IPS-15b (cell line): ENCODE measurements around the gene MAPK8IP3.

Experiments
- H3K27me3 ChIP-seq: one replicate; pipeline ENCODE4 v1.6.1; 2013; ENCODE audit warnings: low read length; ENCODE audit not compliant: control insufficient read depth, insufficient read depth
- H3K36me3 ChIP-seq: one replicate; pipeline ENCODE4 v1.6.1; 2013; ENCODE audit warnings: low read length; ENCODE audit not compliant: control insufficient read depth, insufficient read depth
- H3K4me1 ChIP-seq: one replicate; pipeline ENCODE4 v1.6.1; 2013; ENCODE audit warnings: mild to moderate bottlenecking, low read length; ENCODE audit not compliant: control insufficient read depth, insufficient read depth
- H3K4me3 ChIP-seq: one replicate; pipeline ENCODE4 v1.5.1; 2013; ENCODE audit warnings: low read depth, low read length
- H3K9ac ChIP-seq: one replicate; pipeline ENCODE4 v1.6.1; 2013; ENCODE audit warnings: low read depth, mild to moderate bottlenecking, low read length
- H3K9me3 ChIP-seq: one replicate; pipeline ENCODE4 v1.6.1; 2013; ENCODE audit warnings: mild to moderate bottlenecking, low read length; ENCODE audit not compliant: control insufficient read depth, insufficient read depth

The MAPK8IP3 gene

GRCh38 chr16:1745900-1746692, 40.1 kb downstream of the MAPK8IP3 start:
- H3K9me3 ChIP-seq: no peaks in the 10 kb centered on the region
- H3K36me3 ChIP-seq: peaks cover 20% of the 10 kb centered on the region
- H3K27me3 ChIP-seq: no peaks in the 10 kb centered on the region
- H3K4me3 ChIP-seq: no peak overlapping the region
- no peaks in the 10 kb centered on the region for H3K4me1 ChIP-seq
- no peak overlapping the region for H3K9ac ChIP-seq

DNA sequence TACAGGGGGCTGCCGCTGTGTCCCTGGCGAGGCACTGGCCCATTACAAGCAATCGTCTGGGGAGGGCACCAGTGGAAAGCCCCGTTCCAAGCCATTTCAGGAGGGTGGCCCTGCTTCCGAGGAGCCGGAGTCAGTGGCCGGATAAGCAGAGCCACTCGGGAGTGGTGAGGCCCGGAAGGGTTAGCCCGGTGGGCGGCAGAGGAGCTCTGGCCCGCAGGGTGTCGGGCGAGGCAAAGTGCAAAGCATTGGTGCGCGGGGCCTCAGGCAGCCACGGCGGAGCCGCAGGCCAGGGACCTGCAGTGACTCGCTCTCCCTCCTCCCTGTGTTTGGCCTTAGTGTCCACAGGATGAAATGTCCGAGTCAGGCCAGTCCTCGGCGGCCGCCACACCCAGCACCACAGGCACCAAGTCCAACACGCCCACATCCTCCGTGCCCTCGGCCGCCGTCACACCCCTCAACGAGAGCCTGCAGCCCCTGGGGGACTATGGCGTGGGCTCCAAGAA, 40.7 kb downstream of the MAPK8IP3 start:
- H3K4me3 ChIP-seq: no peak overlapping the region
- no peak overlapping the region for H3K9ac ChIP-seq
- H3K4me1 ChIP-seq: no peaks in the 10 kb centered on the region
- no peaks in the 10 kb centered on the region for H3K9me3 ChIP-seq
- no peaks in the 10 kb centered on the region for H3K27me3 ChIP-seq
- peaks cover 23% of the 10 kb centered on the region for H3K36me3 ChIP-seq

DNA sequence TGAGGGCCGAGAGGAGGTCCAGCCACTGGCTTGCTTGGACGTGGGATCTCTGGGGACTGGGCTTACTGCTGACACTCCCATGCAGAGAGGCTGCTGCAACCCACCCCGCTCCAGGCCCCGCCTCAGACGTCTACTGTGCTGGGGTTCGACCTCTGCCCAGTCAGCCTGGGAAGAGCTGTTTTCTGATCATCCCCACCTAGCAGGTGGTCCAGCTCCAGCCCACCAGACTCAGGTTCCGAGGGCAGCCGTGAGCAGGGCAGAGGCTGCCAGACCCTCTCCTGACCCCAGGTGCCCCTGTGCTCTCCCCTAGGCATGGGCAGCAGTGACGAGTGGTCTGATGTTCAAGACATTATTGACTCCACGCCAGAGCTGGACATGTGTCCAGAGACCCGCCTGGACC, 41.9 kb downstream of the MAPK8IP3 start:
- no peak overlapping the region for H3K9ac ChIP-seq
- H3K27me3 ChIP-seq: no peaks in the 10 kb centered on the region
- H3K9me3 ChIP-seq: no peaks in the 10 kb centered on the region
- no peak overlapping the region for H3K4me3 ChIP-seq
- no peaks in the 10 kb centered on the region for H3K4me1 ChIP-seq
- H3K36me3 ChIP-seq: peaks cover 29% of the 10 kb centered on the region

DNA sequence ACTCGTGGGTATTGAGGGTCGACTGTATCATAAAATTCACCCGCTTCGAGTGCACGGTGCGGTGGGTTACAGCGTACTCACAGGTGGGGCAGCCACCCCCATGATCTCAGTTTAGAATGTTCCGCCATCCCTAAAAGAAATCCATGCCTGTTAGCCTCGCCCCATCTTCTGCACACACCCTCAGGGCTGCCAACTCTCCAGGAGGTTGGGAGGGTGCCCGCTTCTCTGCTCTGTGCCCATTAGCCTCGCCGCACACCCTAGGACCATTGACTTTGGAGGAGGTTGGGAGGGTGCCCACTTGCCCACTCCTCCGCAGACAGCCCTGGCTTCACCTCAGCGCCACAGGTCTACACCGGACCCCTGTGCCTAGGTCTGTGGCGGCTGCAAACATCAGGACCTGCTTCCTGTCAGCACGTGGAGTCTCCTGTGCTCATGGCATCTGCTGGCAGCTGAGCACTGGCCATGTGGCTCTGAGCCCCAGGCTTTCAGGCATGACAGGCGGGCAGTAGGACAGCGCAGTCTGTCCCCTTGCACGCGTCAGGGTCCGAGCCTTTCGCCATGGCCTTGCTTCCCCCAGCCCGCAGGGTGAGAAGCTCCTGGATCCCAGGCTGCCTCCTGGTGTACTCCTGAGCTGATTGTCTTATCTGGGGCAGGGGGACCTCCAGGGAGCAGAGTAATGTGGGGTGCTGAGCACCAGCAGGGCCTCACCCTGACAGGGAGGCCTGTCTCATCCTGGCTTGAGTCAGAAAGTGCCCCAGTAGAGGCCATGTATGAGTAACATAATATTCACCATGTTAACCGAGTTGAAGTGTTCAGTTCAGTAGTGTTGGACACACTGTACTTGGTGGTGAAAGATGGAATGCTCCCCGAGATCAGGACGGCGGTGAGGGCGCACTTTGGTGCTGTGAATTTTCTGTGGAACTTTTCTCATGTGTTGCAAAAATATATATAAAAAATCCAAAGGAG, 43.4 kb downstream of the MAPK8IP3 start:
- no peaks in the 10 kb centered on the region for H3K4me1 ChIP-seq

GRCh38 chr16:1751946-1752345, 46.0 kb downstream of the MAPK8IP3 start:
- no peaks in the 10 kb centered on the region for H3K4me1 ChIP-seq
- H3K36me3 ChIP-seq: peaks cover 26% of the 10 kb centered on the region
- no peaks in the 10 kb centered on the region for H3K9me3 ChIP-seq
- no peak overlapping the region for H3K4me3 ChIP-seq
- no peaks in the 10 kb centered on the region for H3K27me3 ChIP-seq
- H3K9ac ChIP-seq: no peak overlapping the region

More for the DNA sequence above, 43.4 kb downstream of the MAPK8IP3 start:
- Histone ChIP-seq H3K4me3 (no peak overlapping the region), H3K36me3 (peaks cover 26% of the 10 kb centered on the region), H3K9ac (no peak overlapping the region), H3K27me3 (no peaks in the 10 kb centered on the region), H3K9me3 (no peaks in the 10 kb centered on the region)

DNA sequence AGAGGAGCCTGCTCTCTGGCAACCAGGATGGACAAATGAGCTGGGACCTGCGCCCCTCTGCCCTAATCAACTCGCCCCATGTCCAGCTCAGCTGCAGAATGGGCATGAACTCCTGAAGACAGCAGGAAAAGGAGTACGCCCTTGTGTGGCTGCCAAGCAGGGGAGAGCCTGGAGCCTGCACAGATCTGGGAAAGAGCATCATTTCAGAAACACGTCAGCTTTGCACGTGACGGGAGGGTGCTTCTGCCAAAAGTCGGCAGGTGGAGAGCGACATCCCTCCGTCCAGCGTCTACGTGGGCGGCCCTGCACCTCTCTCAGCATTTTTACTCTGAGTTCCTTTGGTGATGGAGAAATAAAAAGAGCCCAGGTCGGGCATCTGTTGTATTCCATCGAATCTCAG, 46.9 kb downstream of the MAPK8IP3 start:
- no peaks in the 10 kb centered on the region for H3K4me1 ChIP-seq
- no peak overlapping the region for H3K9ac ChIP-seq
- H3K4me3 ChIP-seq: no peak overlapping the region

GRCh38 chr16:1754204-1754603, 48.2 kb downstream of the MAPK8IP3 start:
- H3K4me1 ChIP-seq: no peaks in the 10 kb centered on the region
- no peak overlapping the region for H3K4me3 ChIP-seq
- no peaks in the 10 kb centered on the region for H3K9me3 ChIP-seq
- H3K36me3 ChIP-seq: peaks cover 9% of the 10 kb centered on the region
- no peaks in the 10 kb centered on the region for H3K27me3 ChIP-seq
- no peak overlapping the region for H3K9ac ChIP-seq

More for the DNA sequence above, 46.9 kb downstream of the MAPK8IP3 start:
- H3K27me3 ChIP-seq: no peaks in the 10 kb centered on the region
- H3K36me3 ChIP-seq: peaks cover 20% of the 10 kb centered on the region
- no peaks in the 10 kb centered on the region for H3K9me3 ChIP-seq

DNA sequence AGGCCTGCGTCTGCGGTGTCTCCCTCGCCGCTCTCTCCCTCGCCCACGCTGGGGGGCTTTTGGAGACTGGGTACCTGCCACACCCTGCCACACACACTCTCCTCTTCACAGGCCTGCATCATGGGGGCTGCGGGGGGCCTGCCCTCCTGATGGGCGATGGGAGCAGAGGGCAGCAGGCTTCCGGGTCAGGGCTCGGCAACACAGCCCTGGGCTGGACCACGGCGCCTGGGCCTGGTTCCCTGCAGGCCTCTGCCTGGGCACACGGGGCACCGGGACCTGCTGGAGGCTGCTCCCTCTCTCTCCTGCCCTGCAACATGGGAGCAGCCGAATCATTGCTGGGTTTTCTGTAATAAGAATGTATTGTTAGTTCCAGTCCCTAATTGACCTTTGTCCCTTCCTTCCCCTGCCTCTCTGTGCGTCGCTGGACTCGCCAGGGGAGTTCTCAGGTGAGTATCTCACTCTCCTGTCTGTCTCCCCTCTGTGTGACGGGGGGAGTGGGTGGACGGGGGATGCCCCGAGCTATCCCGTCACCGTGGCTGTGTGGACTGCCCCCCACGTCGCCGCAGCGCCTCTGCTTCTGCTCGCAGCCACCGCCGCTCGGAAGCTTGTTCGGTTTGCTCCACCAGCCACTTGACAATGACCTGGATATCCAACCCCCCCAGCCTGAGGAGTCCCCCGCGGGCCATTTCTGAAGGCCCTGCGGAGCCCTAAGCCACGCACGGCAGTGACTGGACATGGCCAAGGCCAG, 51.9 kb downstream of the MAPK8IP3 start:
- Histone ChIP-seq H3K36me3 (peaks cover 16% of the 10 kb centered on the region), H3K27me3 (no peaks in the 10 kb centered on the region), H3K9ac (no peak overlapping the region), H3K9me3 (no peaks in the 10 kb centered on the region), H3K4me3 (no peak overlapping the region), H3K4me1 (no peaks in the 10 kb centered on the region)

DNA sequence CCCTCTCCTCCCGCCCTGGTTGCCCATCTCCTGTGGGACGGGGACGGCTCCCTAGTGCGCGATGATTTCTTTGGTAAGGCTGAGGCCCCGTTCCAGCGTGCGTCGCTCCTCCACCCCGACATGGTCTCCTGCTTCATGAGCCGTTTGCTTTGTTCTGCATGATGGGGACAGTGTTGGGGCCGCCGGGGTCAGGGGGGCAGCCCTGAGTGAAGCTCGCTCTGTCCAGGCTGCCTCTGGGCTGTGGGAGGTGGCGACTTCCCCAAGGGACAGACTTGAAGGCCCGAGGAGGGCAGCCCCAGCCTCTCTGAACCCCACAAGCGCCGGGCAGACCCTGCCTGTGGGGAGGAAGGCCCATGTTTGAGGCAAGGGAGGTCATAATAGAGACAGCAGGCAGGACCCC, 52.9 kb downstream of the MAPK8IP3 start:
- Histone ChIP-seq H3K27me3 (no peaks in the 10 kb centered on the region), H3K4me3 (no peak overlapping the region), H3K9ac (no peak overlapping the region), H3K9me3 (no peaks in the 10 kb centered on the region), H3K36me3 (peaks cover 18% of the 10 kb centered on the region), H3K4me1 (no peaks in the 10 kb centered on the region)

- no peaks in the 10 kb centered on the region for H3K9me3 ChIP-seq
- no peaks in the 10 kb centered on the region for H3K27me3 ChIP-seq
- no peak overlapping the region for H3K9ac ChIP-seq
- no peaks in the 10 kb centered on the region for H3K4me1 ChIP-seq
- no peak overlapping the region for H3K4me3 ChIP-seq
- peaks cover 23% of the 10 kb centered on the region for H3K36me3 ChIP-seq
These were observed 53.5 kb downstream of the MAPK8IP3 start for GRCh38 chr16:1759511-1759910.

- Histone ChIP-seq H3K36me3 (peaks cover 30% of the 10 kb centered on the region), H3K27me3 (no peaks in the 10 kb centered on the region), H3K9ac (no peak overlapping the region), H3K4me1 (no peaks in the 10 kb centered on the region), H3K4me3 (no peak overlapping the region), H3K9me3 (no peaks in the 10 kb centered on the region)
These were observed 54.9 kb downstream of the MAPK8IP3 start for GRCh38 chr16:1760911-1761310.
